Measurements from ENCODE around the gene HOMER2.

DNA sequence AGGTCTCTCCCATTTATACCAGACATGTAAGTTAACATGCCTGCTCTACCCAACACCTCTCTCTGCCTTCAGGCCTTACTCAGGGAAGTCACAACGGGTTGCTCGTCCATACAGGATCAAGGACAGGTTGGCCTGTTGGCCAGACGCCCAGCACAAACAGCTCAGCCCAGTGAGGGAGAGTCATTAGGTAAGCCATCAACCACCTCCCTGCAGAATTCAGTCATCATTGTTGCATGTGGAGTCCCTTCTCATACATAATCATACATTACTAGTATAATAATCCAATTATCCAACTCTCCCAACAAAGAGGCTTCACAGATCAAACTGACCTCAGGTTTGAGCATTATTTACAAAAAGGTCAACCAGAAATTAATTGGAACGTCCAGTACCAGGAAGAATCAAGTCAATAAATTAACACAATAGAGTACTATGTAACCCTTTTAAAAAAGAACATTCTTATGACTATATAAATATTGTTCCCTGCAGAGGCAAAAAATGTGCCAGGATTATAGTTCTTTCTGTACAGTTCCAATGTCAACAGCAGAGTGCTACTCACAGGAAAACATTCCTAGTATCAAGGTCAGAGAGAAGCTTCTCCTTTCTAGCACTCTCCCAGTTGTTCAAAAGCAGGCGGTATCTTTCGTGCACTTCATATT lies 33.2 kb downstream of the HOMER2 start:
- TF ChIP-seq, protein P1, sequence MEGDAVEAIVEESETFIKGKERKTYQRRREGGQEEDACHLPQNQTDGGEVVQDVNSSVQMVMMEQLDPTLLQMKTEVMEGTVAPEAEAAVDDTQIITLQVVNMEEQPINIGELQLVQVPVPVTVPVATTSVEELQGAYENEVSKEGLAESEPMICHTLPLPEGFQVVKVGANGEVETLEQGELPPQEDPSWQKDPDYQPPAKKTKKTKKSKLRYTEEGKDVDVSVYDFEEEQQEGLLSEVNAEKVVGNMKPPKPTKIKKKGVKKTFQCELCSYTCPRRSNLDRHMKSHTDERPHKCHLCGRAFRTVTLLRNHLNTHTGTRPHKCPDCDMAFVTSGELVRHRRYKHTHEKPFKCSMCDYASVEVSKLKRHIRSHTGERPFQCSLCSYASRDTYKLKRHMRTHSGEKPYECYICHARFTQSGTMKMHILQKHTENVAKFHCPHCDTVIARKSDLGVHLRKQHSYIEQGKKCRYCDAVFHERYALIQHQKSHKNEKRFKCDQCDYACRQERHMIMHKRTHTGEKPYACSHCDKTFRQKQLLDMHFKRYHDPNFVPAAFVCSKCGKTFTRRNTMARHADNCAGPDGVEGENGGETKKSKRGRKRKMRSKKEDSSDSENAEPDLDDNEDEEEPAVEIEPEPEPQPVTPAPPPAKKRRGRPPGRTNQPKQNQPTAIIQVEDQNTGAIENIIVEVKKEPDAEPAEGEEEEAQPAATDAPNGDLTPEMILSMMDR (IDR thresholded peaks at IDR 0.05), result no peak
- TF ChIP-seq POLR2A (IDR thresholded peaks at IDR 0.05), result no peak
